KOPT-K1 (cell line): ENCODE data around the gene SOWAHC.
"Not testable (repeated sequence)": the region's sequence is repeated elsewhere in the genome, so short reads cannot be mapped to it uniquely, and the experiment has no call there.

Experiments
- H3K27ac ChIP-seq: fragments of 200-600 bp; sonication (generic); 2 replicates; pipeline ENCODE4 v1.5.1; 2016; ENCODE audit warnings: antibody characterized with exemption, mild to moderate bottlenecking, low read depth, low read length; ENCODE audit not compliant: poor library complexity, severe bottlenecking
- H3K36me3 ChIP-seq: fragments of 200-600 bp; sonication (generic); 2 replicates; pipeline ENCODE4 v1.5.1; 2017; ENCODE audit warnings: antibody characterized with exemption, mild to moderate bottlenecking, low read length, moderate library complexity; ENCODE audit not compliant: insufficient read depth
- H3K9me3 ChIP-seq: fragments of 200-600 bp; sonication (generic); 2 replicates; pipeline ENCODE4 v1.5.1; 2017; ENCODE audit warnings: antibody characterized with exemption, low read length, mild to moderate bottlenecking; ENCODE audit not compliant: insufficient read depth, poor library complexity, severe bottlenecking

SOWAHC gene

GRCh38 chr2:109609352-109610024 is 4.7 kb upstream of the SOWAHC start:
- Histone ChIP-seq H3K27ac (no peak overlapping the region), H3K9me3 (no peaks in the 10 kb centered on the region), H3K36me3 (no peaks in the 10 kb centered on the region)

GRCh38 chr2:109611467-109612095 is 2.6 kb upstream of the SOWAHC start:
- Histone ChIP-seq H3K9me3 (peaks cover 6% of the 10 kb centered on the region), H3K27ac (no peak overlapping the region), H3K36me3 (no peaks in the 10 kb centered on the region)

- Histone ChIP-seq H3K27ac (no peak overlapping the region), H3K9me3 (peaks cover 6% of the 10 kb centered on the region)
These were observed 863 bp upstream of the SOWAHC start for GRCh38 chr2:109613081-109613921.

GRCh38 chr2:109614715-109615636 is 812 bp downstream of the SOWAHC start:
- Histone ChIP-seq H3K27ac (no peak overlapping the region), H3K36me3 (no peaks in the 10 kb centered on the region), H3K9me3 (peaks cover 6% of the 10 kb centered on the region)

More at GRCh38 chr2:109613081-109613921, 863 bp upstream of the SOWAHC start:
- H3K36me3 ChIP-seq: no peaks in the 10 kb centered on the region

- H3K9me3 ChIP-seq: peaks cover 6% of the 10 kb centered on the region
- no peaks in the 10 kb centered on the region for H3K36me3 ChIP-seq
- H3K27ac ChIP-seq: no peak overlapping the region
These were observed 1.5 kb downstream of the SOWAHC start for GRCh38 chr2:109615637-109616144.

GRCh38 chr2:109616184-109616583 is 2.0 kb downstream of the SOWAHC start:
- Histone ChIP-seq H3K36me3 (no peaks in the 10 kb centered on the region), H3K9me3 (peaks cover 6% of the 10 kb centered on the region), H3K27ac (no peak overlapping the region)

- no peaks in the 10 kb centered on the region for H3K36me3 ChIP-seq
- no peak overlapping the region for H3K27ac ChIP-seq
- peaks cover 6% of the 10 kb centered on the region for H3K9me3 ChIP-seq
These were observed 5.0 kb downstream of the SOWAHC start for GRCh38 chr2:109619032-109619615.

- Histone ChIP-seq H3K27ac (no peak overlapping the region), H3K9me3 (no peaks in the 10 kb centered on the region), H3K36me3 (no peaks in the 10 kb centered on the region)
These were observed 9.1 kb downstream of the SOWAHC start for GRCh38 chr2:109623297-109623696.

- H3K36me3 ChIP-seq: no peaks in the 10 kb centered on the region
- no peaks in the 10 kb centered on the region for H3K9me3 ChIP-seq
- H3K27ac ChIP-seq: no peak overlapping the region
These were observed 9.8 kb downstream of the SOWAHC start for GRCh38 chr2:109623923-109624322.

GRCh38 chr2:109624339-109624738 is 10.2 kb downstream of the SOWAHC start:
- no peaks in the 10 kb centered on the region for H3K36me3 ChIP-seq
- H3K27ac ChIP-seq: no peak overlapping the region
- no peaks in the 10 kb centered on the region for H3K9me3 ChIP-seq

GRCh38 chr2:109628321-109628720 is 14.2 kb downstream of the SOWAHC start:
- not testable (repeated sequence) for H3K9me3 ChIP-seq, H3K36me3 ChIP-seq, H3K27ac ChIP-seq

- no peaks in the 10 kb centered on the region for H3K36me3 ChIP-seq
- no peaks in the 10 kb centered on the region for H3K9me3 ChIP-seq
- no peak overlapping the region for H3K27ac ChIP-seq
These were observed 15.7 kb downstream of the SOWAHC start for GRCh38 chr2:109629867-109630266.

GRCh38 chr2:109630441-109631430 is 16.6 kb downstream of the SOWAHC start:
- H3K27ac ChIP-seq: no peak overlapping the region
- H3K9me3 ChIP-seq: no peaks in the 10 kb centered on the region
- H3K36me3 ChIP-seq: no peaks in the 10 kb centered on the region
